ENCODE results near the gene GPR150. TPM values are rescaled to one million over a fixed set of nuclear protein-coding genes. Genes with fewer than 3 reads are reported as not detected.

GPR150 gene
- total and polyA plus RNA-seq, 4 donors: 0.08 to 0.34 (median 0.27) TPM

- H3K4me3 ChIP-seq: no peak overlapping the region
- no peak for TF ChIP-seq CTCF (IDR thresholded peaks at IDR 0.05; ENCODE audit: control extremely low read depth, extremely low read depth)
- no peak overlapping the region for H3K27ac ChIP-seq (ENCODE audit: low read depth in 1 of 2, low read length in 1 of 2)
- ATAC-seq (ENCODE audit: insufficient read depth, low FRiP score): no peak
- 72 to 81% methylated on average over 1 of the region's 1 CpG for WGBS, 2 donors
- no peak overlapping the region for H3K9ac ChIP-seq (ENCODE audit: insufficient read depth in 1 of 2, low read length in 2 of 2)
- peaks cover 0 to 23% (median 18%) of the 10 kb centered on the region in 3 donors for H3K27me3 ChIP-seq (ENCODE audit: control insufficient read depth in 3 of 3, insufficient read depth in 3 of 3, low read length in 2 of 3)
- peaks cover 0 to 5% (median 0%) of the 10 kb centered on the region in 5 donors for H3K4me1 ChIP-seq (ENCODE audit: control insufficient read depth in 5 of 5, insufficient read depth in 5 of 5, low read length in 5 of 5)
- no peak for DNase-seq
- H3K36me3 ChIP-seq (ENCODE audit: control insufficient read depth in 4 of 4, insufficient read depth in 4 of 4, low read length in 4 of 4): no peaks in the 10 kb centered on the region
- H3K9me3 ChIP-seq (ENCODE audit: control insufficient read depth in 4 of 4, insufficient read depth in 3 of 4, low read length in 3 of 4): peaks cover 0 to 6% (median 0%) of the 10 kb centered on the region in 4 donors
Measured at GRCh38 chr5:95615164-95615467, 4.8 kb upstream of the GPR150 start.

GRCh38 chr5:95617057-95617456, 2.8 kb upstream of the GPR150 start:
- WGBS, 2 donors: 90 to 94% methylated on average over 5 of the region's 5 CpGs
- no peak for TF ChIP-seq CTCF (IDR thresholded peaks at IDR 0.05; ENCODE audit: control extremely low read depth, extremely low read depth)

GRCh38 chr5:95619096-95619495, 791 bp upstream of the GPR150 start:
- Histone ChIP-seq H3K4me1 (ENCODE audit: control insufficient read depth in 5 of 5, insufficient read depth in 5 of 5, low read length in 5 of 5) (peaks cover 0 to 17% (median 5%) of the 10 kb centered on the region in 5 donors), H3K27ac (ENCODE audit: low read depth in 1 of 2, low read length in 1 of 2) (no peak overlapping the region), H3K36me3 (ENCODE audit: control insufficient read depth in 4 of 4, insufficient read depth in 4 of 4, low read length in 4 of 4) (no peaks in the 10 kb centered on the region), H3K9ac (ENCODE audit: insufficient read depth in 1 of 2, low read length in 2 of 2) (no peak overlapping the region), H3K27me3 (ENCODE audit: control insufficient read depth in 3 of 3, insufficient read depth in 3 of 3, low read length in 2 of 3) (peaks cover 0 to 40% (median 31%) of the 10 kb centered on the region in 3 donors), H3K9me3 (ENCODE audit: control insufficient read depth in 4 of 4, insufficient read depth in 3 of 4, low read length in 3 of 4) (no peaks in the 10 kb centered on the region), H3K4me3 (no peak overlapping the region)
- DNase-seq (no peak), ATAC-seq (ENCODE audit: insufficient read depth, low FRiP score) (no peak)
- TF ChIP-seq CTCF (IDR thresholded peaks at IDR 0.05; ENCODE audit: control extremely low read depth, extremely low read depth): no peak
- WGBS, 2 donors: 85 to 89% methylated on average over 4 of the region's 4 CpGs

More at GRCh38 chr5:95617057-95617456, 2.8 kb upstream of the GPR150 start:
- no peak for ATAC-seq (ENCODE audit: insufficient read depth, low FRiP score)
- peaks cover 0 to 31% (median 24%) of the 10 kb centered on the region in 3 donors for H3K27me3 ChIP-seq (ENCODE audit: control insufficient read depth in 3 of 3, insufficient read depth in 3 of 3, low read length in 2 of 3)
- H3K9me3 ChIP-seq (ENCODE audit: control insufficient read depth in 4 of 4, insufficient read depth in 3 of 4, low read length in 3 of 4): peaks cover 0 to 6% (median 0%) of the 10 kb centered on the region in 4 donors
- no peak overlapping the region for H3K27ac ChIP-seq (ENCODE audit: low read depth in 1 of 2, low read length in 1 of 2)
- no peaks in the 10 kb centered on the region for H3K36me3 ChIP-seq (ENCODE audit: control insufficient read depth in 4 of 4, insufficient read depth in 4 of 4, low read length in 4 of 4)
- H3K4me3 ChIP-seq: no peak overlapping the region
- H3K4me1 ChIP-seq (ENCODE audit: control insufficient read depth in 5 of 5, insufficient read depth in 5 of 5, low read length in 5 of 5): peaks cover 0 to 17% (median 5%) of the 10 kb centered on the region in 5 donors
- H3K9ac ChIP-seq (ENCODE audit: insufficient read depth in 1 of 2, low read length in 2 of 2): no peak overlapping the region
- DNase-seq: no peak

GRCh38 chr5:95619514-95620029, 315 bp upstream of the GPR150 start:
- H3K27ac ChIP-seq (ENCODE audit: low read depth in 1 of 2, low read length in 1 of 2): no peak overlapping the region

More at GRCh38 chr5:95619514-95620029, 315 bp upstream of the GPR150 start:
- 6 to 11% methylated on average over 19 of the region's 19 CpGs for WGBS, 2 donors
- no peaks in the 10 kb centered on the region for H3K9me3 ChIP-seq (ENCODE audit: control insufficient read depth in 4 of 4, insufficient read depth in 3 of 4, low read length in 3 of 4)
- H3K4me3 ChIP-seq: no peak overlapping the region
- H3K27me3 ChIP-seq (ENCODE audit: control insufficient read depth in 3 of 3, insufficient read depth in 3 of 3, low read length in 2 of 3): peaks cover 0 to 40% (median 31%) of the 10 kb centered on the region in 3 donors
- H3K36me3 ChIP-seq (ENCODE audit: control insufficient read depth in 4 of 4, insufficient read depth in 4 of 4, low read length in 4 of 4): no peaks in the 10 kb centered on the region
- ATAC-seq (ENCODE audit: insufficient read depth, low FRiP score) (no peak), DNase-seq (peak in 1 of 3 donors; percentile 17)
- no peak for TF ChIP-seq CTCF (IDR thresholded peaks at IDR 0.05; ENCODE audit: control extremely low read depth, extremely low read depth)
- peaks cover 0 to 17% (median 5%) of the 10 kb centered on the region in 5 donors for H3K4me1 ChIP-seq (ENCODE audit: control insufficient read depth in 5 of 5, insufficient read depth in 5 of 5, low read length in 5 of 5)
- H3K9ac ChIP-seq (ENCODE audit: insufficient read depth in 1 of 2, low read length in 2 of 2): no peak overlapping the region
